Stimulated activated CD4-positive, alpha-beta T cell treated with anti-CD3 and anti-CD28 coated beads, Interleukin-1b, Interleukin-23, amount 100 ng/mL, for 1 hour (primary cell): ENCODE measurements around the gene XPR1.

ENCODE experiments used
- DNase-seq, 2 donors: peaks; one replicate each; pipeline ENCODE4 v3.0.0-alpha.2; 2020; ENCODE audit warnings: low read depth in 2 of 2

The XPR1 gene

DNA sequence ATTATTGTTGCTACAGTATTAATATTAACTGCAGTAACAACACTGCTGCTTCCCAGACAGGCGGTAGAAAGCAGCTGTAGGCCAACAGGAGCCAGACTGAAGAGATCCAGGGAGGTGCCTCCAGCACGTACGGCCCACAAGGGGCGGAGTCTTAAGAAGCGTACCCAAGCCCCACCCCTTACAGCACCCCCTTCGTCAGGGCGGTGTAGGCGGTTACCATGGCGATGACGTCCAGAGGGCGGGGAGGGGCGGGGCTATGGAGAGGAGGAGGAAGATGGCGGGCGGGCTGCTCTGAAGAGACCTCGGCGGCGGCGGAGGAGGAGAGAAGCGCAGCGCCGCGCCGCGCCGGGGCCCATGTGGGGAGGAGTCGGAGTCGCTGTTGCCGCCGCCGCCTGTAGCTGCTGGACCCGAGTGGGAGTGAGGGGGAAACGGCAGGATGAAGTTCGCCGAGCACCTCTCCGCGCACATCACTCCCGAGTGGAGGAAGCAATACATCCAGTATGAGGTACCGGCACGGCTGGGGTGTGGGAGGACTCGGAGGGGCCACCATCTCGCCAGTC is at the start of gene XPR1:
TSS of gene XPR1 (plus strand) at position 257 of the 560 bp plus-strand sequence. CDS start at position 437, 180 bp downstream.
- DNase-seq: peak; percentile 97 to 99

DNA sequence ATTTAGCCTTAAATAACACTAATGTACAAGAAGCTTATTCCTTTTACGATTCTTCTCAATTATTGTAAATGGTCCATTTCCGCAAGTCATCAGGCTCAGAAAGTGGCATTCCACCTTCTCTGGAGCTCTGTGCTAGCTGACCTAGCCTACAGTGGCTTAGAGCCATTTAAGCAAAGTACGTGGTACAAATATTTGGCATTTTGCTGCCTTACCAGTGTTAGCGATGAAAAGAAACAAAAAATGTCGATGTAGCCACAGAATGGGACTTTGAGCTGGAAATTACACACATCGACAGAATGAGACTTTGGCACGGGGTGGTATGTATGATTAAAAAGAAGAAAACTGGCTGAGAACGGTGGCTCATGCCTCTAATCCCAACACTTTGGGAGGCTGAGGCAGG is 47.0 kb upstream of the XPR1 start:
- DNase-seq: no peak

DNA sequence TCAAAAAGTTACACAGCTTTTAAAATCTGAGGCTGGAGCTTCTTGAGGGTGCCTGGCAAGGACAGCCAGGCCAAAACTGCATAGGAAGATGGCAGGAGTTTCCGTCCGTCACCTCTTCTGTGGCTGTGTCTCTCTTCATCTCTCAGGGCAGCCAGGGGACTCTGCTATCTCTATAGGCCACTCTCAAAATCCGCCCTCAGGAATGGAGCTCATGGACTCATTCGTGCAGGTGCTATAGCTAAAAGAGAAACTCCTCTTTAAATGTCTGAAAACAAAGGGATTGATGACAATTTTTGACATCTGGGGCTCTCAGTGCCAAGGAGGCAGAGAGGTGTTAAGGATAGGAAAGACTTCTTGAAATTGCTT is 45.8 kb upstream of the XPR1 start:
- DNase-seq: no peak

DNA sequence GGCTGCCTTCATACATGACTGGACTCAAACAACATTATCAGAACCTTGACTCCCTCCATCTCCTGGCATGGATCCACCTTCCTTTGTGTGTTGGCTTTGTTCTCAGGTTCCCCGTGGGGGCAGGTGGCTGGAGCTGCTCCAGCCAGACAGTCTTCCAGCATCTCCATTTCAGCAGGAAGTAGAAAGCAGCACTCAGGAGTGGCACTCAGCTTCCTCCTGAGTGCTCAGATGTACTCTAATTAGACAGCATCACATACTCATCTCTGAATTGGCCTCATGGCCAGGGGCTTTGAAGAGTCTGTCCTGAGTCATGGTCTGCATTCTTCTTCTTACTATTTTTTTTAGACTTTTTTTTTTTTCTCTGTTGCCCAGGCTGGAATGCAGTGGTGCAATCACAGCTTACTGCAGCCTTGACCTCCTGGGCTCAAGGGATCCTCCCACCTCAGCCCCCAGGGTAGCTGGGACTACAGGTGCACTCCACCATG is 45.1 kb upstream of the XPR1 start:
- DNase-seq: no peak

DNA sequence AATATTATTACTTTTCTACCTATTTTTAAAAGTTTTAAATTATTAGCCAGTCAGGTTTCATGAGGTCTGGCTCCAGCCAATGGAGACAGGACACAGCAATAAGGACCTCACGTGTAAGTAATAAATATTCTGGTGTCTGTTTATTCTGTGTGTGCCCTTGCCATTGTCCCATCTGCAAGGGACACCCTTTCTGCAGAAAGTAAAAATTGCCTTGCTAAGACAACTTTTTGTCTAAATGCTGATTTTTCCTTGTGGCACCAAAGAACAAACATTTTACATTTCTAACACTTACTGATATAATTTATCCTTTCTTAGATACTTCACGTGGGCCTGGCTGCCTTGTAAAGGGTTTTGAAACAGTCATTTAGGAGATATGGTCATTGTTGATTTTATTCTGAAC is 43.7 kb upstream of the XPR1 start:
- DNase-seq: no peak

DNA sequence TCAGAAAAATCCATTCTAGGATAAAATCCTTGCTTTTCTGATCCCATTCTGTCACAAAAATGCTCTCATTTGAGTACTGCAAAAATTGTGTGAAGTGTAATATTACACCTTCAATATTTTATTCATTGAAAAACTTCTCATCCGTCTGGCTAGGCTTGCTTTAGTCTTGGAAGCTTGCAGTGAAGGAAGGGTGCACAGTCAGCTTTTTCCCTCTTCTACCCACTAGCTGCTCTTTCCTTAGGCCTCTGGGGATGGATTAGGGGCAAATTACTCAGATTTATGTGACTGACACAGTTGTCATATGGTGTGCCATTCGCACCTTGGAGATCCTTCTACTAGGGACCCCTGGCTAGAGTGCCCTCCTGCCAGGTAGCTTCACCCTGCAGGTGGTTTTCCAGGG is 40.9 kb upstream of the XPR1 start:
- DNase-seq: no peak

DNA sequence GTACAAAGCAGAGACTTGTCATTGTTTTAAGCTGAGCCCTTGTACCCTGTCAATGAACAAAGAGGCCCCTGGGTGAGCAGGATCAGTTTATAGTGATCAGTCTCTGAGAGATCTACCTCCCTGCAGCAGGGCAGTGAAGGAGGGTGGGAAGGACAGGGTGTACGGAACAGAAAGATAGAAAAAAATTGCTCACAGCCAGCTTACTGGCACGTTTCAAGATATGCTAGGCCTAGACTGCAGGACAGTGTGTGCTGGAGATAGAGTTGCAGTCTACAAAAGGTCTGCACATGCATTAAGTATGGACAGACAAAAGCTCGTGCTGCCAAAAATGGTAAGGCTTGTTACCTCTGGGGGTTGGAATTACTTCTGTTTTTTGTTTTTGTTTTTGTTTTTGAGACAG is 38.4 kb upstream of the XPR1 start:
- DNase-seq: no peak

DNA sequence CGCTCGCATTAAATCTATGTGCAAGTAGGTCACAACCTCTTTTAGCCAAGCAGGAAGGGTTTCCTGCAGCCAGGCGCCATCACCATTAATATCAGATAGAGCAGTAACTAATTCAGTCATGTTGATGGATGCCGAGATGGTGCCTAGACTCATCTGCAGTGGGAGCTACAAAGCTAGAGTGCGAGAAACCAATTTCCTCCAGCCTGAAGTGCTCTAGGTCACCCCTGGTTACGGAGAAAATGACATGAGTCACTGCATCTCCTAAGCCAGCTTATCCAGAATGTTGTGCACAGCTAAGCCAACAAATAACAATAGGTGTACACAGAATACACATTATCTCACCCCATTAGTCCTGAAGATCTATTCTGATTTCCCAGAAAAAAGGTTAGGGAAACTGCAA is 37.1 kb upstream of the XPR1 start:
- no peak for DNase-seq

DNA sequence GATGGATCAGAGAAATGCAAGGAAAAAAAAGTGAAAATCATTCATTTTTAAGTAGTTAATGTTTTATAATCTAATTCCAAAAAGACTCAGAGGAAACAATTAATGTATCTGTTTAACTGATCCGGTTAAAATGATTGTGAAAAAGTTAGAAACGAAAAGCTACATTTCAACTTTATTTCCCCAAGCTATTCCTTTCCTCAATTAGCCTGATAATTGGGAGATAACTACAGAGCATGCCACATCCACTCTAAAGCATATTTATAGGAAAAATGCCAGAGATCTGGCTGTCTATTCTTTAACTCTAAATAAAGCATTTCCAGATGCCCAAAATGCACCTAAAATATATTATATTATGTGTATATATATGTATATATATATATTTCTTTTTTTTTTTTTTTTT is 35.9 kb upstream of the XPR1 start:
- DNase-seq: no peak

DNA sequence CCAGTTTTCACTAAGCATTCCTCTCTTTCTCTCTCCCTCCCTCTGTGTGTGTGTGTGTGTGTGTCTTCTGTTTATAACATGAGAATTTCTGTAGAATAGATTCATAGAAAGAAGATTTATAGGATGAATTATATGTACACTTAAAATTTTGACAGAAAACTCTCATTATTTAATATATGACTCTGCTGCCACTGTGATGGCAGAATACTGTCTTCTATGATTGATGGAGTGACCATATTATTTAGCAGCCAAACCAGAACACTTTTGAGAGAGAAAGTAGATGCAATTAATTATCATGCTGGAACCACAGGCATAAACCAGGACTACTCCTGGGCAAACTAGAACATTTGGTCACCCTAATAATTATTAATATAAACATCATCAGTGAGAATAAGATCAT is 34.3 kb upstream of the XPR1 start:
- DNase-seq: no peak

DNA sequence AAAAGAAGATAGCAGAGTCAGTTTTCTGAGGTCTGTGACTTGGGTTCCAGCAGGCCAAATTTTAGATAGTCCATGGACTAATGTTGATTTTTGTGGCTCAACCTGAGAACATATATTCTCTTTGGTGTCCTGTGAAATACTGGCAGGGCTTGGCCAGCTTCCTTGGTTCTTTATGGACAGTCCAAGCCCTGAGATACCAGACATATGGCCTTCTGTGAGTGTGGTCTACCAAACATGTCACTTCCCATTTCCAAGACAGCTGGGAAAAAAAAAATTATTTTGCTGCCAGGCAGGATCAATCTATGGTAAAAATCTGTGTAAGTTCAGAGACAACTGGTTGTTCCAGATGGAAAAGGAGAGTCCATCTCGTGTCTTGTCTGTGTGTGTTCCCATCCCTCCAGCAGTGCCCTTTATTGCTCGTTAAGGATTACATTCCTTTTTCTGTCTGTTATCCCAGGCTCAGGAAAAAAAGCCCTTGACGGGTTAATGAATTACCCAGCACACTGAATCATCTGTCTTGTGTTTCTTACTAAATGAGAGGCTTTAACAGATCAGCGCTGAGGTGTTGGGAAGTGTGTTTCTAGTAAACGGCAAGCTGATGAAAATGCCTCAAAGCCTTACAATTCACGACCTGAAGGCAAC is 33.4 kb upstream of the XPR1 start:
- DNase-seq: no peak

DNA sequence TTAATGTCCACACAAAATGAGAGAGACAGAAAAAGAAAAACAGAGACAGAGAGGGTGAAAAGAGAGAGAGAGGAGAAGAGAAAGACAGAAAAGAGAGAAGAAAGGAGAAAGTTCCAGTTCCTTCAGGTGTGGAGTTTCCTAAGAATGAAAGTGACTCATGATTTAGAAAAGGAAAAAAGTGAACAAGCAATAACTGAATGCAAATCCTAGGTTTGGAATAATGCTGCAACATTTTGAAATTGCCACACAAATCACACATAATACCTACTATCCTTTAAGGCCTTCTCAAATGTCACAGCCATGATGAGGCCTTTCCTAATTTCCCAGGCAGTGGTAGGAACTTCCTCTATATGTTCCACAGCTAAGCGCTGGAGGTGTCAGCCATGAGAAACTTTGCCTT is 31.5 kb upstream of the XPR1 start:
- DNase-seq: no peak

DNA sequence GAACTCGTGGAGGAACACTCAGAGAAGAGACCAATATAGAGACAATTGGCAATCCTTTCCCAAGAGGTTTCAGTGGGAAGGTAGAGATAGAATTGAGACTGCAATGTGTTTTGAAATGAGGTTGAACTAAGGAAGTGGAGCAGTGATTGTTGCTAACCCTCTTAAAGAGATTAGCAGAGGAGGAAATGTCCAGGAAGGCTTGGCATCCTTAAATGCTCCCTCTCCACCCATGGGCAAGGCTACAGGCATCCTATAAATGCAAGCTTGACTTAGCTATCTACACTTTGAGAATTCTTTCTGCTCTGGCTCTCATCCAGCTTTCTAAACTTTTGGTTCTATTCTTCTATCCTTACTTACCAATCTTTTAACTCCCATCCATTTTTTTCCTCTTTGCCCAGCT is 30.3 kb upstream of the XPR1 start:
- no peak for DNase-seq

DNA sequence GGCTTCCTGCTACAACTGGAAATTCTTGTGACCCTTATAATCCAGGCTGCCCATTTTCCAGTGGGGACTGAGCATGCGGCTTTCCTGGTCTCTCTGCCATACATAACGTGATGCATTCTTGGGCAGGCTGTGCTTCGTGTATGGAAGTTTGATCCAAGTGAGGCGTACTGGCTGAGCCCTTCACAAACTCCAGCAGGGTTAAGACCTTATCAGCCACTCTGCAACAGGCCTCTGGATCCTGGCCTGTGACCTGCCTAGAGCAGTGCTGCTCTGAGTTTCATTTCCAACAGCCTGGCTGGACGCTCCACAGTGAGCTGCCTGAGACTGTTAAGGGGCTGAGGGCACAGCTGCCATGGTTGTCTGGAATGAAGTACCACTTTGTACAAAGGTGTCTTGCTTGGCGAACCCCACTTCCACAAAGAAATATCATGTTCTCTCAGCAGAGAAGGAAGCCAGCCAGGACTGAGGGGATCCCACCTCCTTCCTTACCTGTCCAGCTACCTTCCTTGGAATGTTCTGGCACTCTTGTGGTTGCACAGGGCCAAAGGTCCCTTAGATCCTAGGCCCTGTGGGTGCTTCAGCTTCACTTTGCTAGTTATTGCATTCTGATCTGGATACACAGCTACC is 28.5 kb upstream of the XPR1 start:
- DNase-seq: no peak

DNA sequence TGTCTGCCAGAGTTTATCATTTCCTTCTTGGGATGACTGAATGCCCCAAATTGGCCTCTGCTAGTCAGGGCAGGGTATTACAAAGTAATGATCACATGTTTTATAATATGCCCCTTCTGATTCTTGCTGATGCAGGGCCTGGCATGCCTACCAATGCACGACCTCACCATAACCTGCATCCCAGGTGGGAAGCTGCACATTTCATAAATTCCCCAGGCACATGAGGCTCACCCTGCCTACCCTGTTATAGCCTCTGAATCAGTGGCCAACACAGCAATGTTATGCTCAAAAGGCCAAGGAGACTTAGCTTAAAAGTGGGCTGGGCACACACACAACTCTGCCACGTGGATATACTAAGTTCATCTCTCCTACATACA is 28.0 kb upstream of the XPR1 start:
- DNase-seq: no peak

DNA sequence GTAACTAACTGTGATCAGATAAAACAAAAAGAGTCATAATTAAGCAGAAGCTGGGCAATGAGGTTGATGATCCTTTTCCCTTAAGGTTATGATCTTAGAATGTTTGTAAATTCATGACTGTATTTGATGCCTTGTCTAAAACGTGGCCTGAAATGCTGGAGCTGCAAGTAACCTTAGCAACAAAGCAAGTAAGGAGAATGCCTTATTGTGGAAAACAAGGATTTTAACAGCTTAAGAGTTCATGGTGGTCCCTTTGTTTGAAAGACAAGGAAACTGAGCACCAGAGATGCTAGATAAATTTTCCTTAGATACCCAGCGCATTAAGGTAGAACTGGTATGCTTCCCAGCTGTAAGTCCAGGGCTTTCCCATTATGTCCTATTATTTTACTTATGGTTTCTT is 25.7 kb upstream of the XPR1 start:
- DNase-seq: no peak

DNA sequence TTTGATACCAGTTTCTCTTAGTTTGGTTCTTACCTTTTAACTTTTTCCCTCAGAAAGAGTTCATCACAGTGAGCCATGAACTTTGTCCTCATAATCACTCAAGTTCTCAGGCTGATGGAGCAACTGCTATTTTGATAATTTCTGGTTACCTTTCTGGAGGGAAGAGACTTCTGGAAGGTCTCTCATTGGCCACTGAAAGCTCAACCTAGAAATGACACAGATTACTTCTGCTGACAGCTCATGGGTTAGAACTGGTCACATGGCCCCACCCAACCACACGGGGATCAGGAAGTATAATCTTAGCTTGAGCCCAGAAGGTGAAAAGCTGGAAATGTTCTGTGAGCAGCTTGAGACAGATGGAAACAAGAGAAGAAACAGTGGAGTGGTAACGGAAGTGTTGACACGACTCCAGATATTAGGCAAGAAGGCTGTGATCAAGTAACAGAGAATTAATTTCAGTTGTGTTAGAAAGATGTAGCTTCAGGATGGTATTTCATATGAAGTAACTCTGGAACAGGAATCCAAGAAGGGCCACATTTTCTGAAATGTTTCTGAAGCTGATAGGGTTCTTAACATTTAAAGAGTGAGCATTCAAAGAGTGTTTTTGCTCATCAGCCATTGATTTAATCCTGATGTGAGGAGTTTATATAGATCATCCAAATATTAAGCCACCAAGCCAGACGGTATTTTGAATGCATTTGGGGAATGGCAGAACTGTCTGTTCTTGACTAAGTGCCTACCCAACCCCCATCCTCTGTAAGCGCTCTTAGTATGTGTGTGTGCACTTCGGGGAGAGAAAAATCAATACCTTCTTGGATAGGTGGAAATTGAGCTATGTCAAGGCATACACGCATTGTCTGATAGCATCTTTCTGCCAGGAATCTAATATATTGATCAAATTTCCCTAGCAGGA is 21.9 kb upstream of the XPR1 start:
- no peak for DNase-seq

DNA sequence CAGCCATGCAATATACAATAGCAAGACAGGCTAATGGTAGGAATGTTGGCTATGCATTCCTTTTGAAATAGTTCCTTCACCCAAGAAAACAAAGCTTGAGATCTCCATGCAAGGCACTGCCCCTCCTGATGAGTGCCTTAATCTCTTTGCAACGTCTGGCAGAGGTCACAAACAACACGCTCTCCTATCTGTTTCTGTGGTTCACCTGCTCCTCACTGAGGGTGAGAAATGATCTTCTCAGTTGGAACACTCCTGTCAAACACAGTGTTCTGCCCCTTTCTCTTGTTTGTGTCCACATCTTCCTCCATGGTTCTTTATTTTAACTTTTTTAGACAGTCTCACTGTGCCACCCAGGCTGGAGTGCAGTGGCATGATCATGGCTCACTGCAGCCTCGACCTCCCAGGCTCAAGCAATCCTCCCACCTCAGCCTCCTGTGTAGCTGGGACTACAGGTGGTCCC is 21.2 kb upstream of the XPR1 start:
- no peak for DNase-seq

DNA sequence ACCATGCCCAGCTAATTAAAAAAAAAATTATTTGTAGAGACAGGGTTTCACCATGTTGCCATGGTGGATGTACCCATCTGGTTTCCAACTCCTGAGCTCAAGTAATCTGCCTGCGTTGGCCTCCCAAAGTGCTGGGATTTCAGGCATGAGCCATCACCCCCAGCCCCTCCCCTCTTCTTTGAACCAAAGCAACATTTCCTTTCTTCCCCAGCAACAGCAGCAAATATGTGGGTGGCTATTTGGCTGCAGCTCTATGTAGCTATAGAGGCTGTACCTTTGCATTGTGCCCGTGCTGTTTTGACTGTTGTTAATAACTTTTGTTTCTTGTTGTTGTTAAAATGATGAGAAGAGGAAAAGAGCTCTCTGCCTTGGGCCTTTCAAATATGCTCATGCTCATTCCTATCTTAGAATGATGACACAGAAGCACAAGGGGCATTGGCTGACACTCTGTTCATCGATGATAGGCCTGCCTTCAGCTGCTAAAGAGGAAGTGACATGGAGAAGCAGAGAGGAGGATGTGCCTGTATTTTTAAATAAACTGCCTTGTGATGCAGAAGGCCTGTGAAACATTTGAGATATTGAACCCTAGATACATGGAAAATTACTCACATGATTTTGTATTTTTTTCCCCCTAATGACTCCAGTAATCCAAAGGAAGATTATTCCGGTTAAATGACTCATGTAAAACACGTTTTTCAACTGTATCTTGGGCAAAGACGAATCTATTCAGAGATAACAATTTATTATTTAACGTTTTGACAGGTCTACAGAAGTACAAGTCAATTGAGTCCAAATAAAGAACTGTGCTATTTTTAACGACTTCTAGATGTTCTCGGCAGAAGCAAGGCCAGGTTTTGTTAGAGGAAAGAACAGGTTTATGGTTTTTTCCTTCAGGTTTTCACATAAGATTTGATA is 20.5 kb upstream of the XPR1 start:
- DNase-seq: no peak

DNA sequence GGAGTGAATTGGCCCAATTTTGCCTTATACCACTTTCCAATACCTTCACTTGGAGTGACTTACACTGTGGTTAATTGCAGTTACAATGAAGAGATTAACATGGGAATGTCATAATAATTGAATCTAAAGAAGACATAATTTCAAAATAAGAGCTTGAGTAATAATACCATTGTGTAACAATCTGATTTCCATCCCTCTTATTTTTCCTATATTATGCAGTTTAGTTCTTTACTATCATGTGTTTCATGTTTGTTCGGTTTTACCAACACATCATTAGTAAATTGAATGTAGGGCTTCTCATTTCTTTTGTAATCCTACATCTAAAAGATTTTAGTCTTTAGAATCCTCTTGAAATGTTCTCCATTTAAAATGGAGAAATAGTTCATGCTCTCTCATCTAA is 19.2 kb upstream of the XPR1 start:
- DNase-seq: no peak

DNA sequence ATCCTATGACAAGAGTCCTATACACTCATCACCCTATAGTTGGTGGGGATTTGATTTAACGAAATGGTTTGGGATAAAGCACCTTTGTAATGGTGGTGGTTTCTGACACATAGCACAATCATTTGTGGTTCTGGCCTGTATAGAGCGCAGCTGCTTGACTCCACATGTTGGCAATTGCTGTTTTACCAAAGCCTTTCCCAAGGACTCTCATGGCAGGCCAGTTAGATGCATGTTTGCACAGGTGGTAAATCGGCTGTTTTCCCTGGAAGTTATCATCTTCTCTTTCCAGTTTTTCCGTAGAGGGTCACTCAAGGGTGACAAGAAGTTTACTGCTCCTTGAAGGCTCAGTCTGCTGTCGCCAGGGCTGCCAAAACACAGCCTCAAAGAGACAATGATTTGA is 17.1 kb upstream of the XPR1 start:
- no peak for DNase-seq
